HG02678 (cell line): ENCODE measurements around the gene TAF7L.
"Not testable (repeated sequence)": the region's sequence is repeated elsewhere in the genome, so short reads cannot be mapped to it uniquely, and the experiment has no call there.

Experiments used
- ATAC-seq: cut with Tn5 transposase; IDR thresholded peaks from one replicate; pipeline ENCODE4 v1.9.1; 2021; ENCODE audit warnings: mild to moderate bottlenecking, moderate library complexity; ENCODE audit not compliant: unreplicated experiment

The TAF7L gene, protein sequence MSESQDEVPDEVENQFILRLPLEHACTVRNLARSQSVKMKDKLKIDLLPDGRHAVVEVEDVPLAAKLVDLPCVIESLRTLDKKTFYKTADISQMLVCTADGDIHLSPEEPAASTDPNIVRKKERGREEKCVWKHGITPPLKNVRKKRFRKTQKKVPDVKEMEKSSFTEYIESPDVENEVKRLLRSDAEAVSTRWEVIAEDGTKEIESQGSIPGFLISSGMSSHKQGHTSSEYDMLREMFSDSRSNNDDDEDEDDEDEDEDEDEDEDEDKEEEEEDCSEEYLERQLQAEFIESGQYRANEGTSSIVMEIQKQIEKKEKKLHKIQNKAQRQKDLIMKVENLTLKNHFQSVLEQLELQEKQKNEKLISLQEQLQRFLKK

DNA sequence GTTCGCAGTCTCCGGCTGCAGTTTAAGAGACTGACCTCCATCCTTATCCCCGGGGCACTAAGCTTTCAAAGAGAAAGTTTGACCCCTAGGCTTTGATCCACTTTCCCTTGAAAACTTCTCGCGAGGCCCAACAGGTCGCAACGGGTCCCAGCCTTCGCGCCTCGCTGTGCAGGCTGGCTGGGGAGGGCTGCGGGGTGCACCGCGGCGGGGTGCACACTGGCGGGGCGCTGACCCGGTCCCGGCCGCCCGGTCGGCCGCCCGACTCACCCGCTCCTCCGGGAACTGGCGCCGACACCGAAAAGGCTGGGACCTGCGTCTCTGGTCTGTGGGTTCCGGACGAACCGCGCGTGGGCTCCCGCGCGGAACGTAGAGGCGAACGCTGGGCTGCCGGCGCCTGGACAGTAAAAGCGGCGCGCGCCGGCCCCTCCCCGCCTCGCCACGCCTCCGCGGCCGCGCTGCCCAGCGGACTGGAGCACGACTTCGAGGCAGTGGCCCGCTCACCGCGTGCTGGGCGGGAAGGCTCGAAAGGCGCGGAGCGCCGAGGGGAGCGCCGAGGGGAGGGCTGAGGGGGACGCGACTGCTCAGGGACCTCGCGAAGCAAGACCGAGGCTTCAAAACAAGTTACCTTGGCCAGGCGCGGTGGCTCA lies at the start of gene TAF7L:
Gene TAF7L (minus strand): TSS at position 378 of the 647 bp plus-strand sequence. CDS start 3,791 bp downstream, outside the sequence.
- no peak for ATAC-seq

GRCh38 chrX:101337776-101338271 lies 46.7 kb upstream of the TAF7L start:
- ATAC-seq = no peak

DNA sequence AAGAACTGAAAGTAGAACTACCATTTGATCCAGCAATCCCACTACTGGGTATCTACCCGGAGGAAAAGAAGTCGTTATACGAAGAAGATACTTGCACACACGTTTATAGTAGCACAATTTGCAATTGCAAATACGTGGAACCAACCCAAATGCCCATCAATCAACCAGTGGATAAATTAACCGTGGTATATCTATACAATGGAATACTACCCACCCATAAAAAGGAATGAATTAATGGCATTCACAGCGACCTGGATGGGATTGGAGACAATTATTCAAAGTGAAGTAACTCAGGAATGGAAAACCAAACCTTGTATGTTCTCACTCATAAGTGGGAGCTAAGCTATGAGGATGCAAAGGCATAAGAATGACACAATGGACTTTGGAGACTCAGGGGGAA lies 43.2 kb upstream of the TAF7L start:
- ATAC-seq = not testable (repeated sequence)

GRCh38 chrX:101326600-101326999 lies 35.5 kb upstream of the TAF7L start:
- ATAC-seq = not testable (repeated sequence)

DNA sequence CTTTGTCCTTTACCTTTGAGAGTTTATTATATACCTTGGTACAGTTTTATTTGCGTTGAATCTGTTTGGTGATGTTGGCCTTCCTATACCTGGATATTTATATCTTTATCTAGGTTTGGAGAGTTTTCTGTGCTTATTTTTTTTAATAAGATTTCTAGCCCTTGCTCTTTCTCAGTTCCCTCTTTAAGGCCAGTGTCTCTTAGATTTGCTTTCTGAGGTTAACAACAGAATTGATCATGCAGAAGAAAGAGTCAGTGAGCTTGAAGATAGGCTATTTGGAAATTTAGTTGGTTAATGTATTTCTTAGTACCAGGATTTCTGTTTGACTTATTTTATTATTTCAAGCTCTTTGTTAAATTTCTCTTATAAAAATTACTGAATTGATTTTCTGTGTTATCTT lies 12.7 kb upstream of the TAF7L start:
- ATAC-seq = no peak

DNA sequence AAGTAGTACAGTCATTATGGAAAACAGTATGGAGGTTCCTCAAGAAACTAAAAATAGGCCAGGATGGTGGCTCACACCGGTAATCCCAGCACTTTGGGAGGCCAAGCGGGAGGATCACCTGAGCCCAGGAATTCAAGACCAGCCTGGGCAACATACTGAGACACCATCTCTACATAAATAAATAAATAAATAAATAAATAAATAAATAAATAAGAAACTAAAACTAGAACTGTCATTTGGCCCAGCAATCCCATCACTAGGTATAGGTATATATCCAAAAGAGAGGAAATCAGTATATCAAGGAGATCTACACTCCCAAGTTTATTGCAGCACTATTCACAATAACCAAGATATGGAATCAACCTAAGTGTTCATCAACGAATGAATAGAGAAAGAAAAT lies 4.5 kb upstream of the TAF7L start:
- ATAC-seq = not testable (repeated sequence)

DNA sequence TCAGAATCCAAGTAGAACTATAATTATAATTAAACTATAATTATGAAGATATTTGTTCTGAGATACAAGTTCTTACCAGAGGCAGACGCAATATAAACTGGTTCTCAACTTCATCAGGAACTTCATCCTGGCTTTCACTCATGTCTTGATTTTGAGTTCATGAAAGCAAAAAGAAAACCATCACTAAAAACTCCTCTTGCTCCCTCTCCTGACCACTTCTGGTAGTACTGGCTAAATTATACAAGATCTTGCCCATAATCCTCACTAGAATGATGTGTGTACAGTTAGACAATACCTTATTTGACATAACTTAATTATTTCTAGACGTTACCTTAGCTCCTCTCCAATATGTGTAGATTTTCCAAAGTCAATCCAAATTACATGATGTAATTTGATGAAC lies 3.7 kb downstream of the TAF7L start:
- peak; percentile 48 for ATAC-seq

- ATAC-seq = no peak
These were observed 14.9 kb downstream of the TAF7L start for GRCh38 chrX:101276238-101276637.

DNA sequence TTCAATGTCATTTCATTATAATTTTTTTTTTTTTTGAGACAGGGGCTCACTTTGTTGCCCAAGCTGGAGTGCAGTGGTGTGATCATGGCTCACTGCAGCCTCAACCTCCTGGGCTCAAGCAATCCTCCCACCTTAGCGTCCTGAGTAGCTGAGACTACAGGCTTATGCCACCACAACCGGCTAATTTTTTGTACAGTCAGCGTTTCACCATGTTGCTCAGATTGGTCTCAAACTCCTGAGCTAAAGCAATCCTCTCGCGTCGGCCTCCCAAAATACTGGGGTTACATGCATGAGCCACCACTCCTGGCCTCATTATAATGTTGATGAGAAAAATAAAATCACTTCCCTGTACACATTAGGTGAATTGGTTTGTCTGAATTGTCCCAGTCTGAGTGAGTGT lies 16.9 kb downstream of the TAF7L start:
- no peak for ATAC-seq

- ATAC-seq = no peak
These were observed 25.2 kb downstream of the TAF7L start for GRCh38 chrX:101265869-101266428.

GRCh38 chrX:101263766-101264165 lies 27.4 kb downstream of the TAF7L start:
- ATAC-seq = no peak

GRCh38 chrX:101262590-101262989 lies 28.5 kb downstream of the TAF7L start:
- no peak for ATAC-seq

GRCh38 chrX:101260435-101260834 lies 30.7 kb downstream of the TAF7L start:
- ATAC-seq = no peak

- ATAC-seq = no peak
These were observed 32.9 kb downstream of the TAF7L start for GRCh38 chrX:101258259-101258581.

- ATAC-seq = no peak
These were observed 33.5 kb downstream of the TAF7L start for GRCh38 chrX:101257448-101258258.

GRCh38 chrX:101252634-101253033 lies 38.5 kb downstream of the TAF7L start:
- ATAC-seq = no peak

GRCh38 chrX:101241531-101241930 lies 49.6 kb downstream of the TAF7L start:
- no peak for ATAC-seq

- no peak for ATAC-seq
These were observed 54.1 kb downstream of the TAF7L start for GRCh38 chrX:101237041-101237440.

- no peak for ATAC-seq
These were observed 58.8 kb downstream of the TAF7L start for GRCh38 chrX:101232316-101232715.

- no peak for ATAC-seq
These were observed 60.1 kb downstream of the TAF7L start for GRCh38 chrX:101231080-101231479.

- no peak for ATAC-seq
These were observed 60.5 kb downstream of the TAF7L start for GRCh38 chrX:101230636-101231035.
